LNCAP (cell line): ENCODE data around the gene CIB2.

Experiments
- TF ChIP-seq, protein P1 (sequence below): fragments of 450-650 bp; IDR thresholded peaks from 2 replicates; pipeline ENCODE4 v1.5.1; 2017; ENCODE audit warnings: mild to moderate bottlenecking

The CIB2 gene

DNA sequence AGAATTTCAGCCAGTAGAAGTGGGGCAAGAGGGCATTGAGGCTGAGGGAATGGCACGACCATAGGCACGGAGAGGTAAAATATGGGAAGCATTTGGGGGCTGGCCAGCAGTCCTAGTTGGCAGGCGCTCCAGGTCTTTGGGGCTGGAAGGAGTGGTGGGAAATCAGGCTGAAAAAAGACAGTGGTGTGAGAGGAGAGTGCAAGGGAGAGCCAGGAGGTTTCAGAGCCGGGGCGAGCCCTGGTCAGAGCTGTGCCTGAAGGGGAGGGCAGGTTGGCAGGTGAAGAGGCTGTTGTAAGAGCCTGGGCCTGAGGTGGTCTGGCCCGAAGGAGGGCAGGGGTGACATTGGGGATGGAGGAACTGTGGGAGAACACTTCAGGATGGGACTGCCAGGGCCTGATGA, 16.3 kb upstream of the CIB2 start:
- TF ChIP-seq, protein P1, sequence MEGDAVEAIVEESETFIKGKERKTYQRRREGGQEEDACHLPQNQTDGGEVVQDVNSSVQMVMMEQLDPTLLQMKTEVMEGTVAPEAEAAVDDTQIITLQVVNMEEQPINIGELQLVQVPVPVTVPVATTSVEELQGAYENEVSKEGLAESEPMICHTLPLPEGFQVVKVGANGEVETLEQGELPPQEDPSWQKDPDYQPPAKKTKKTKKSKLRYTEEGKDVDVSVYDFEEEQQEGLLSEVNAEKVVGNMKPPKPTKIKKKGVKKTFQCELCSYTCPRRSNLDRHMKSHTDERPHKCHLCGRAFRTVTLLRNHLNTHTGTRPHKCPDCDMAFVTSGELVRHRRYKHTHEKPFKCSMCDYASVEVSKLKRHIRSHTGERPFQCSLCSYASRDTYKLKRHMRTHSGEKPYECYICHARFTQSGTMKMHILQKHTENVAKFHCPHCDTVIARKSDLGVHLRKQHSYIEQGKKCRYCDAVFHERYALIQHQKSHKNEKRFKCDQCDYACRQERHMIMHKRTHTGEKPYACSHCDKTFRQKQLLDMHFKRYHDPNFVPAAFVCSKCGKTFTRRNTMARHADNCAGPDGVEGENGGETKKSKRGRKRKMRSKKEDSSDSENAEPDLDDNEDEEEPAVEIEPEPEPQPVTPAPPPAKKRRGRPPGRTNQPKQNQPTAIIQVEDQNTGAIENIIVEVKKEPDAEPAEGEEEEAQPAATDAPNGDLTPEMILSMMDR = no peak

DNA sequence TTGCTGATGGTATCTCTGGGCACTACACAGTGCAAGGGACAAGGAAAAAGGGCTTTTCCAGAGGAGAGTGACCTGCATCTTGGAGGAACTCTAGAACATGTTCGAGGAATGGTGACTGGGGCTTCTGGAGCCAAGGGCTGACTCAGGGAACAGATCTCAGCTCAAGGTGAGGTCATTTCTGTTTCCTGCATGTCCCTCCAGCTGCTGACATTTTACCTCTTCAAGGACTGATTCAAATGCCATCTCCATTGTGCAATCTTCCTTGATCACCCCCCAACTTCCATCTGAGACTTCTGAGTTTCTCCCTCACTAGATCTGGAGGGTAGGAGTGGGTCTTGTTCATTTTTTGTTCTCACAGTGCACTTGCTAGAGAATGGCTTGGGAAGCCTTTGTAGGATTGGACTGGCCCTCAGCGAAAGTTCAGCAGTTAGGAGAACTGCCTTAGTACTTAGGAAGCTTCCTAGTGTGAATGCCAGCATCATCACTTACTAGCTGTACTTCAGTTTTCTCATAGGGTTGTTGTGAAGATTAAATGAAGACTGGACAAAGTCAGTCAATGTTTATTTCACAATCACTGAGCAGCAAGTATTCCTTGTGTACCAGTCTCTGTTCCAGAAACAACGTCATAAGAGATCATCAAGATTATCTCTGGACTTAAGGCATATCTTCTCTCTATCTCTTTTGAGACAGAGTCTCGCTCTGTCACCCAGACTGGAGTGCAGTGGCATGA, 15.3 kb upstream of the CIB2 start:
- TF ChIP-seq, protein P1 = no peak

DNA sequence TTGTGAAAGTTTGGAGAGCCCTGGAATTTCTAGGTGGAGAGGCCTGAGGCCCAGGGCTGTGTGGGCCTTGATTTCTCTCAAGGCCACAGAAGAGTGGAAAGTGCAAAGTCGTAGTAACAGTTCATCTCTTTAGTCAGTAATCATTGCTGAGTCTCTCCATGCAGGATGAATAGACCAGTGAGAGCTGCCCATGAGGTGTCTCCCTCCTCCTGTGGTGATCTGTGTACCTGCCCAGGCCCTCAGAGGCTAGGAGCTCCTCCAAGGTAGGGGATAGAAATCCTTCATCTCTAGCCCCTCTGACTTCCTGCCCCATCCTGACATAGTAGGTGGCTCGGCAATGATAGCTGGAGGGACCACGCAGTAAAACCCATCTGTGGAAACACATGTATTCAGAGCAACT, 11.1 kb upstream of the CIB2 start:
- TF ChIP-seq, protein P1 = no peak

DNA sequence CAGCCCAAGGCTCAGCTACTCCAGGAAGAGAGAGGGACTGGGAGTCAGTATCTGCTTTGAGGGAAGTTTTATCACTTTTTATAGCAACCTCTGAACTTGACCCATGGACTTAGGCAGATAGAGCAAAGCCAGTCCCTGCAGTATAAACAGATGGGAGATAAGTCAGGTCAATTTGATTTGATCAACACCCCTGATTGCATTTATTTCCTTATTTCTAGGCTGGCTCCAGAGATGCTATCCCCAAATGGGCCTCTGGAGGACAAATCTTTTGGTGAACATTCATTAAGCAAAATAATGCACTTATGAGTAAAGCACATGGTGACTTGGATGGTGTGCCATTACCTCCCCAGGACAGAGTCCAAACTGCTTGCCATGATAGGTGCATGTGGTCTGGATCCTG, 9.0 kb upstream of the CIB2 start:
- TF ChIP-seq, protein P1 = no peak

DNA sequence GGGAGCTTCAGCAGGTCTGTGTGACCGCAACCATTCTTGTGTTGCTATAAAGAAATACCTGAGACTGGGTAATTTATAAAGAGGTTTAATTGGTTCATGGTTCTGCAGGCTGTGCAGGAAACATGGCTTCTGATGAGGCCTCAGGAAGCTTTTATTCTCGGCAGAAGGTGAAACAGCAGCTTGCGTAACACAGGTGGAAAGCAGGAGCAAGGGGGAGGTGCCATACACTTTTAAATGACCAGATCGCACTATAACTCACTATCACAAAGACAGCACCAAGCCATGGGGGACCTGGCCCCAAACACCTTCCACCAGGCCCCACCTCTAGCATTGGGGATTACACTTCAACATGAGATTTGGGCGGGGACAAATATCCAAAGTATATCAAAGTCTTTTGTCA, 8.3 kb upstream of the CIB2 start:
- TF ChIP-seq, protein P1 = no peak

DNA sequence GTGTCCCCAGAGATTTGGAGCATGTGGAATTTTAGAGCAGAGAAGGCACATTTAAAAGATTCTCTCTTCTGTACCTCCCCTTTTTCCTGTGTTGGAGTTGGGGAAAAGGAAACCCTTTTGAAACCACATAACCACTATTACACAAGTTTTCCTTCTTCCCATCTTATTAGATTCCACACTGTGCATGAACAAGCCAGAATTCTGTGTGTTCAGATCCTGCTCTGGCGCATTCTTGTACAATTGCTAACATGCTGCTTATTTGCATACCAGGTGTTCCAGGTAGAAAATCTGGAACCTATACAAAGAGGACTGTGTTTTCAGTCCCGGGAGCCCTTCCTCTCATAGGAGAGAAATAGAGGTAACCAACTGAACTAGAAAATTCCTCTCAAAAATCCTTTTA, 2.6 kb upstream of the CIB2 start:
- TF ChIP-seq, protein P1 = no peak

DNA sequence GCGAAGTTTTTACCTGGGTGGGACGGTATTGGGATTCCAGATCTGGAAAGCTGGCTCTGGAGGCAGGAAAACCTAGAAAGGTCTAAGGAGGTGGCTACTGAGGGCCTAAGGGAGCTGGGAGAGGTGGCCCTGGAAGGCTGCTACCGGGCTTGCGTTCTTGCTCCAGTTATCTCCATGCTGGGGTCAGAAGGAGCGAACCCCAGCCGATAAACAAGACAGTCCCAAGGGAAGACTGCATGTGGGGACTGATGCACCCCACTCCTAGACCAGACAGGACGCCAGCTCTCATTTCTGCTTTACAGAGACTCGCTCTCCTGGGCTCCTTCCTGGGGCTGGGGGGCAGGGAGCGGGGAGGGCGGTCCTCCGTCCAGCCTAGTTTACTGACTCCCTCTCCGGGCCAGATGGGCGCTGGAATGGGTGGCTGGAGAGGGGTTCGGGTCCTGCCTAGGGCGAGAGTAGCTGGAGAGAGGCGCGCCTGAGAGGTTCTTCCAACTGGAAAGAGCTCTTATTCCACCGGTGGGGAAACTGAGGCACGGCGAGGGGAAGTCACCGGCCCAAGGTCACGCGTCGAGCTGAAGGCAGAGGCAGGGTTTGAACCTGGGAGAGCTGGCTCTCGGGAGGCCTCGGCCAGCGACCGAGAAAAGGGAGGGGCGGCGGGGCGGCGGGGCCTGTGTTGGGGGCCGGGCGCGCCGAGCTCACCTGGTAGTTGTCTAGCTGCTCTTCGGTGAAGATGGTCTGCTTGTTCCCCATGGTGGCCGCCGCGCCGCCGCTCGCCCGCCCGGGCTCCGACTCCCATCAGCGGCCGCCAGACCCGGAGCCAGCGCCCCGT, 565 bp downstream of the CIB2 start:
- TF ChIP-seq, protein P1 = no peak
